ENCODE data around the gene ZSWIM6.

The ZSWIM6 gene

GRCh38 chr5:61431923-61432620, 100.0 kb downstream of the ZSWIM6 start:
- Histone ChIP-seq H3K9ac (ENCODE audit: low read length) (no peak overlapping the region), H4K20me1 (ENCODE audit: insufficient read depth, low read length) (no peaks in the 10 kb centered on the region), H2AFZ (ENCODE audit: low read length) (no peak overlapping the region), H3K27me3 (ENCODE audit: insufficient read depth, low read length) (no peaks in the 10 kb centered on the region), H3K9me2 (ENCODE audit: low read depth, low read length) (no peaks in the 10 kb centered on the region), H3K79me2 (ENCODE audit: insufficient read depth, low read length) (no peaks in the 10 kb centered on the region), H3K4me2 (ENCODE audit: low read length) (no peak overlapping the region), H3F3A (ENCODE audit: insufficient read depth, low read length) (no peaks in the 10 kb centered on the region), H3K9me3 (ENCODE audit: low read length) (no peaks in the 10 kb centered on the region), H3K27ac (ENCODE audit: low read depth, low read length, poor library complexity, severe bottlenecking) (no peak overlapping the region), H3K4me1 (ENCODE audit: insufficient read depth, low read length, severe bottlenecking) (no peaks in the 10 kb centered on the region), H3K36me3 (ENCODE audit: insufficient read depth, low read length) (no peaks in the 10 kb centered on the region), H3K4me3 (ENCODE audit: low read depth, low read length, poor library complexity, severe bottlenecking) (no peak overlapping the region)
- TF ChIP-seq EZH2 (IDR thresholded peaks at IDR 0.05; ENCODE audit: borderline replicate concordance, low read length) (no peak), CTCF (IDR thresholded peaks at IDR 0.05; ENCODE audit: low read length) (no peak)

- H4K20me1 ChIP-seq (ENCODE audit: insufficient read depth, low read length): no peaks in the 10 kb centered on the region
- no peaks in the 10 kb centered on the region for H3F3A ChIP-seq (ENCODE audit: insufficient read depth, low read length)
- H3K9me2 ChIP-seq (ENCODE audit: low read depth, low read length): no peaks in the 10 kb centered on the region
- H3K4me3 ChIP-seq (ENCODE audit: low read depth, low read length, poor library complexity, severe bottlenecking): no peak overlapping the region
- H2AFZ ChIP-seq (ENCODE audit: low read length): no peak overlapping the region
- no peak overlapping the region for H3K27ac ChIP-seq (ENCODE audit: low read depth, low read length, poor library complexity, severe bottlenecking)
- H3K9ac ChIP-seq (ENCODE audit: low read length): no peak overlapping the region
- no peaks in the 10 kb centered on the region for H3K27me3 ChIP-seq (ENCODE audit: insufficient read depth, low read length)
- H3K4me1 ChIP-seq (ENCODE audit: insufficient read depth, low read length, severe bottlenecking): no peaks in the 10 kb centered on the region
- no peak for TF ChIP-seq EZH2 (IDR thresholded peaks at IDR 0.05; ENCODE audit: borderline replicate concordance, low read length)
- TF ChIP-seq CTCF (IDR thresholded peaks at IDR 0.05; ENCODE audit: low read length): no peak
- no peaks in the 10 kb centered on the region for H3K79me2 ChIP-seq (ENCODE audit: insufficient read depth, low read length)
- no peaks in the 10 kb centered on the region for H3K36me3 ChIP-seq (ENCODE audit: insufficient read depth, low read length)
- H3K4me2 ChIP-seq (ENCODE audit: low read length): no peak overlapping the region
- H3K9me3 ChIP-seq (ENCODE audit: low read length): no peaks in the 10 kb centered on the region
Observed at GRCh38 chr5:61435368-61435767, 103.3 kb downstream of the ZSWIM6 start.

GRCh38 chr5:61438298-61438970, 106.4 kb downstream of the ZSWIM6 start:
- Histone ChIP-seq H3F3A (ENCODE audit: insufficient read depth, low read length) (no peaks in the 10 kb centered on the region), H2AFZ (ENCODE audit: low read length) (no peak overlapping the region), H3K79me2 (ENCODE audit: insufficient read depth, low read length) (no peaks in the 10 kb centered on the region), H3K36me3 (ENCODE audit: insufficient read depth, low read length) (no peaks in the 10 kb centered on the region), H3K4me3 (ENCODE audit: low read depth, low read length, poor library complexity, severe bottlenecking) (no peak overlapping the region), H4K20me1 (ENCODE audit: insufficient read depth, low read length) (no peaks in the 10 kb centered on the region), H3K27ac (ENCODE audit: low read depth, low read length, poor library complexity, severe bottlenecking) (no peak overlapping the region), H3K4me2 (ENCODE audit: low read length) (no peak overlapping the region), H3K27me3 (ENCODE audit: insufficient read depth, low read length) (no peaks in the 10 kb centered on the region), H3K4me1 (ENCODE audit: insufficient read depth, low read length, severe bottlenecking) (no peaks in the 10 kb centered on the region), H3K9ac (ENCODE audit: low read length) (no peak overlapping the region), H3K9me3 (ENCODE audit: low read length) (peaks cover 13% of the 10 kb centered on the region), H3K9me2 (ENCODE audit: low read depth, low read length) (no peaks in the 10 kb centered on the region)
- TF ChIP-seq CTCF (IDR thresholded peaks at IDR 0.05; ENCODE audit: low read length) (no peak), EZH2 (IDR thresholded peaks at IDR 0.05; ENCODE audit: borderline replicate concordance, low read length) (no peak)
